Activated CD4-positive, alpha-beta T cell treated with anti-CD3 and anti-CD28 coated beads for 36 hours (primary cell): ENCODE data around the gene NPLOC4. TPM values are rescaled to one million over a fixed set of nuclear protein-coding genes. Genes with fewer than 3 reads are reported as not detected.
A peak's percentile ranks its signal among the peaks of the same experiment; 100 is the strongest.
"Not testable (repeated sequence)": the region's sequence is repeated elsewhere in the genome, so short reads cannot be mapped to it uniquely, and the experiment has no call there.

Experiments
- ATAC-seq: fragments of 200-7000 bp; cut with Tn5 transposase; one replicate; pipeline ENCODE4 v1.10.0; 2021; ENCODE audit warnings: mild to moderate bottlenecking, moderate library complexity
- CTCF ChIA-PET: fragments of 350-600 bp; sonication (Branson Sonifier 250); formaldehyde crosslinking; loops from one replicate; lab custom pipeline; 2021; ENCODE audit warnings: antibody characterized with exemption; lab: Charles Lee
- POLR2A ChIA-PET: fragments of 350-600 bp; sonication (Branson Sonifier 250); formaldehyde crosslinking; loops from one replicate; lab custom pipeline; 2021; ENCODE audit warnings: antibody characterized with exemption, inconsistent platforms; lab: Charles Lee
- DNase-seq: peaks from one replicate; pipeline ENCODE4 v3.0.0-alpha.2; 2020
- H3K27ac Mint-ChIP-seq: one replicate; pipeline ENCODE4 v1.8.0; 2021; ENCODE audit warnings: mixed read lengths
- H3K27me3 Mint-ChIP-seq: one replicate; pipeline ENCODE4 v1.8.0; 2021; ENCODE audit warnings: mixed read lengths
- H3K36me3 Mint-ChIP-seq: one replicate; pipeline ENCODE4 v1.8.0; 2021; ENCODE audit warnings: low read depth, mixed read lengths
- H3K4me1 Mint-ChIP-seq: one replicate; pipeline ENCODE4 v1.8.0; 2021; ENCODE audit warnings: mixed read lengths
- H3K4me3 Mint-ChIP-seq: one replicate; pipeline ENCODE4 v1.8.0; 2021; ENCODE audit warnings: mild to moderate bottlenecking, moderate library complexity, mixed read lengths
- H3K9me3 Mint-ChIP-seq: one replicate; pipeline ENCODE4 v1.8.0; 2021; ENCODE audit warnings: low read depth, mixed read lengths
- intact Hi-C, 2 experiments: fragments of 100-400 bp; cut with DNase I in 1 of 2; cut with micrococcal nuclease in 1 of 2; formaldehyde crosslinking; loops; one replicate each; pipeline versions ENCODE4 v1.14.2 to v1.15.1; 2022 to 2024; cut with DNase I, micrococcal nuclease
- total RNA-seq, 2 experiments: library from RNA; stranded (reverse); gene quantifications; one replicate each; pipeline ENCODE4 v1.2.3, GENCODE V29; 2021

NPLOC4 gene
- total RNA-seq, 2 experiments from 2014 or later = 71.8 to 93.1 TPM

GRCh38 chr17:81676906-81677305, 40.0 kb upstream of the NPLOC4 start:
- Mint-ChIP-seq H3K4me1 (no peaks in the 10 kb centered on the region), H3K27me3 (no peaks in the 10 kb centered on the region), H3K4me3 (no peak overlapping the region), H3K36me3 (peaks cover 28% of the 10 kb centered on the region), H3K27ac (no peak overlapping the region), H3K9me3 (no peaks in the 10 kb centered on the region)
- intact Hi-C loops = loop anchor here in 1 of 2 experiments (5.0 kb wide), 1 partner anchor 35 kb away; the partner anchor contains the start of gene SLC25A10
- CTCF ChIA-PET = interaction anchor here (1.8 kb wide), 1 partner anchor 36 kb away, joined by 4 read pairs; no protein-coding TSS in a partner anchor
- DNase-seq = no peak
- POLR2A ChIA-PET = no interaction called here
- ATAC-seq = no peak

DNA sequence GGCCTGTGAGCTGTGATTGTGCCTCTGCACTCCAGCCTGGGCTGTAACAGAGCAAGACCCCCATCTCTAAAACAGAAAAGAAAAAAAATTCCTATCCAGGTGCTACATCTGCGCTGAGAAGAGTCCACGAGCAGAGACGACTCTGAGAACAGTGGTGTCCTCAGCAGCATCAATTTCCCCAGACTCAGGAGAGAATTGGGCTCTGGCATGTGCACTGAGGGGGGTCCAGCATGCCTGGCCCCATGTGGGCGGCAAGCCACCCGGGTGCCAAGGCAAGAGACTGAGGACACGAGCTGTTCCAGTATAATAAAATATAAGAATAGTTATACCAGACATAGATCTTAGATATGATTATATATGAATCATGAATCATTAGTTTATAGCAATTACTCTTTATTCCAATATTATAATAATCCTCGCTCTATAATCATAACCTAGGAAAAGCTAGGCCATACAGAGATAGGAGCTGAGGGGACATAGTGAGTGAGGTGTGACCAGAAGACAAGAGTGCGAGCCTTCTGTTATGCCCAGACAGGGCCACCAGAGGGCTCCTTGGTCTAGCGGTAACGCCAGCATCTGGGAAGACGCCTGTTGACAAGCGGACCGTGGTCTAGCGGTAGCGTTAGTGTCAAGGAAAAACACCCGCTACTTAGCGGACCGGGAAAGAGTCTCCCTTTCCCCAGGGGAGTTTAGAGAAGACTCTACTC, 38.8 kb upstream of the NPLOC4 start:
- H3K9me3 Mint-ChIP-seq, ATAC-seq, H3K27ac Mint-ChIP-seq, H3K4me3 Mint-ChIP-seq, H3K4me1 Mint-ChIP-seq, H3K27me3 Mint-ChIP-seq: not testable (repeated sequence)
- intact Hi-C loops = loop anchor here in 1 of 2 experiments (5.0 kb wide), 1 partner anchor 37 kb away; the partner anchor contains the start of gene SLC25A10
- DNase-seq = peak; percentile 49
- CTCF ChIA-PET = interaction anchor here (0.6 to 1.8 kb wide), 5 partner anchors 9 to 305 kb away, joined by 3 to 6 read pairs (median 3); partner anchors contain the start of gene CCDC137
- POLR2A ChIA-PET = interaction anchor here (0.7 to 1.1 kb wide), 2 partner anchors 8 to 37 kb away, joined by 3 read pairs; partner anchors contain the start of genes ARL16 and HGS
- H3K36me3 Mint-ChIP-seq = peaks cover 30% of the 10 kb centered on the region

GRCh38 chr17:81673561-81674258, 36.8 kb upstream of the NPLOC4 start:
- POLR2A ChIA-PET = no interaction called here
- CTCF ChIA-PET = interaction anchor here (0.5 to 0.7 kb wide), 2 partner anchors 35 to 100 kb away, joined by 3 to 4 read pairs; no protein-coding TSS in a partner anchor

DNA sequence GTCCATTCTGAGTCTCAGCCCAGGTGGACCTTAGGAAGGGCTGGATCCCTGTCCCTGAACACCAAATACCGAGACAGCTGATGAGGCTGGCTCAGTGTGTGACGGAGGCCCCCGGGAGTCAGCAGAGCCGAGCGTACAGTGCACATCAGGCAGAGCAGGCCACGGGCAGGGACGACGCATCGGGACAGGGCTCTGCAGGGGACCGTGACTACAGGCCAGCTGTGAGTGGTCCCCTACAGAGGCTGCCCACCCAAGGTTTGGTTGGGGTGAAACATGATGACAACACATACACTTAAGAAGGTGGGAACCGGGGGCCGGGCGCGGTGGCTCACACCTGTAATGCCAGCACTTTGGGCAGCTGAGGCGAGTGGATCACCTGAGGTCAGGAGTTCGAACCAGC, 36.0 kb upstream of the NPLOC4 start:
- ATAC-seq (no peak), DNase-seq (no peak)
- Mint-ChIP-seq H3K27ac (no peak overlapping the region), H3K4me3 (no peak overlapping the region), H3K36me3 (peaks cover 48% of the 10 kb centered on the region), H3K27me3 (no peaks in the 10 kb centered on the region), H3K4me1 (peaks cover 12% of the 10 kb centered on the region), H3K9me3 (no peaks in the 10 kb centered on the region)
- ChIA-PET POLR2A (no interaction called here), CTCF (no interaction called here)
- intact Hi-C loops = no loop called here

More at GRCh38 chr17:81673561-81674258, 36.8 kb upstream of the NPLOC4 start:
- no peak overlapping the region for H3K27ac Mint-ChIP-seq
- H3K27me3 Mint-ChIP-seq = no peaks in the 10 kb centered on the region
- ATAC-seq (no peak), DNase-seq (no peak)
- peaks cover 42% of the 10 kb centered on the region for H3K36me3 Mint-ChIP-seq
- intact Hi-C loops = no loop called here
- no peaks in the 10 kb centered on the region for H3K9me3 Mint-ChIP-seq
- H3K4me1 Mint-ChIP-seq = peaks cover 6% of the 10 kb centered on the region
- H3K4me3 Mint-ChIP-seq = no peak overlapping the region

- Mint-ChIP-seq H3K4me3 (no peak overlapping the region), H3K4me1 (peaks cover 17% of the 10 kb centered on the region), H3K36me3 (peaks cover 52% of the 10 kb centered on the region), H3K9me3 (no peaks in the 10 kb centered on the region), H3K27ac (no peak overlapping the region), H3K27me3 (no peaks in the 10 kb centered on the region)
- ChIA-PET POLR2A (no interaction called here), CTCF (no interaction called here)
- DNase-seq (no peak), ATAC-seq (no peak)
- intact Hi-C loops = no loop called here
Observed at GRCh38 chr17:81672504-81672903, 35.6 kb upstream of the NPLOC4 start.

DNA sequence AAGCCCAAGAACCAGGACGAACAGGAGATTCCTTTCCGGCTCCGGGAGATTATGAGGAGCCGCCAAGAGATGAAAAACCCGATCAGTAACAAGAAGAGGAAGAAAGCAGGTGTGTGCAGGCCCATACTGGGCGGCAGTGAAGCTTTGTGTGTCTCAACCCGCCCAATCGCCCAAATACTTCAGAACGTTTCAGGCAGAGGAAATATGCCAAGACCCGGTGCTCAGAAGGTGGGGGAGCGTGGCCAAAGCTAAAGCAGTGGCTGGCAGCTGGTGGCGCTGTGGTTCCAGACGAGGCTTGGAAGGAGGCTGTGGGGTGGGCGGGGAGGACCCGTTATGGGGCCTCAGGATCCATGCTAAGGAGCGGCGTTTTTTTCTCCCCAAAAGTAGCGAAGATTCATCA, 30.8 kb upstream of the NPLOC4 start:
- ChIA-PET CTCF (interaction anchor here (0.6 to 1.5 kb wide), 2 partner anchors 11 to 166 kb away, joined by 3 to 5 read pairs; no protein-coding TSS in a partner anchor), POLR2A (no interaction called here)
- no peak for ATAC-seq
- no peaks in the 10 kb centered on the region for H3K9me3 Mint-ChIP-seq
- peaks cover 49% of the 10 kb centered on the region for H3K4me1 Mint-ChIP-seq
- H3K4me3 Mint-ChIP-seq = peak overlapping the region; percentile 91
- peak overlapping the region; percentile 88 for H3K27ac Mint-ChIP-seq
- peaks cover 58% of the 10 kb centered on the region for H3K36me3 Mint-ChIP-seq
- peak; percentile 61 for DNase-seq
- no peaks in the 10 kb centered on the region for H3K27me3 Mint-ChIP-seq
- intact Hi-C loops = loop anchor here (2.0 to 5.0 kb wide), 4 partner anchors 15 to 445 kb away; partner anchors contain the start of genes ARL16 (in 1 of the 2), CEP131 (in 1 of the 2), MRPL12 (in 1 of the 2) and P4HB (in 1 of the 2)

DNA sequence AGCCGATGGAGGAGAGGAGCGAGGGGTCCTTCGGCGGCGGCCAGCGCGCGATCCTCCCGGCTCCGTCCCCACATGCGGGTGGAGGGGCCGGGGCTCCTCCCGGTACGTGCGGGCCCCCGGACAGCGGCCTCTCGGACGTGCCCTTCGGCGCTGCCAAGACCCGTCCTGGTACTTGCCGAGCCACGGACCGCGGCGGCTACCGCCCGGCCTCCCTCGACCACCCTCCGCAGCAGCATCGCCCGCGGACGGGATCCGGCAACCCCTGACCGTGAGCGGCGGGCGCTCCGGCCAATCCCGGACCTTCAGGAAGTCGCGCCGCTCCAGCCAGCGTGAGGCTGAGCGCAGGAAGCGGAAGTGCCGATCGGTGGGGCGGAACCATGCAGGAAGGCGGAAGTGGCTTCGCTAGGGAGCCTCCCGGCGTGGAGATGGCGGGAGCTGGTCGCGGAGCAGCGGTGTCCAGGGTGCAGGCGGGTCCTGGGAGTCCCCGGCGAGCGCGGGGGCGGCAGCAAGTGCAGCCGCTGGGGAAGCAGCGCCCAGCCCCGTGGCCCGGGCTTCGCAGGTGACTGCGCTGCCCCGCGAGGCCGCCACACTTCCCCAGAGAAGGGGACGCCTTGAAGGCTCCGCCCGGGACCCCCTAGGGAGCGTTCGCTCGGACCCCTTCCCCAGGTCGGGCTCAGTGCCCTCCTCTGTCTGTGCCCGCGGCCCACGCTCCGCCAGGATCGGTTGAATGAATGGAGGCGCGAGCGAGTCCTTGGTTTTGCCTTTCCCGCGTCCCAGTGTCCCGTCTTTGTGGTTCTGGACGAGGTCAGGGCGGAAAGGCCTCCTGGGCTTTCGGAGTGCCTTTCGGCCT, 29.7 kb upstream of the NPLOC4 start, which contains the start of the genes CCDC137 and OXLD1:
TSS of gene CCDC137 (plus strand) at position 396 of the 850 bp plus-strand sequence. CDS start at position 426, 30 bp downstream.
TSS of gene OXLD1 (minus strand) at position 264 of the 850 bp plus-strand sequence. CDS start at position 236, 28 bp downstream.
- ChIA-PET CTCF (interaction anchor here (0.5 to 0.6 kb wide), 3 partner anchors 9 to 186 kb away, joined by 3 read pairs; no protein-coding TSS in a partner anchor), POLR2A (interaction anchor here (0.6 to 1.5 kb wide), 3 partner anchors 17 to 37 kb away, joined by 4 to 7 read pairs (median 6); partner anchors contain the start of genes ARL16, HGS and MRPL12)
- peak within 1 kb of the TSS; percentile 91 for H3K4me3 Mint-ChIP-seq
- ATAC-seq (peak; percentile 91), DNase-seq (peak; percentile 97)
- H3K36me3 Mint-ChIP-seq = peaks cover 46% of the 10 kb centered on the region
- H3K4me1 Mint-ChIP-seq = peaks cover 53% of the 10 kb centered on the region
- peak within 1 kb of the TSS; percentile 97 for H3K27ac Mint-ChIP-seq
- intact Hi-C loops = loop anchor here (1.0 to 5.0 kb wide), 12 partner anchors 17 to 444 kb away; partner anchors contain the start of genes MRPL12 (in 2 of the 2), P4HB (in 2 of the 2), ALYREF (in 1 of the 2) and ANAPC11 (in 1 of the 2)
- no peaks in the 10 kb centered on the region for H3K27me3 Mint-ChIP-seq
- no peaks in the 10 kb centered on the region for H3K9me3 Mint-ChIP-seq

GRCh38 chr17:81666092-81666341, 29.1 kb upstream of the NPLOC4 start:
- peaks cover 41% of the 10 kb centered on the region for H3K36me3 Mint-ChIP-seq
- H3K4me3 Mint-ChIP-seq = peak overlapping the region; percentile 91
- DNase-seq = peak; percentile 48
- no peaks in the 10 kb centered on the region for H3K27me3 Mint-ChIP-seq
- intact Hi-C loops = loop anchor here (1.0 to 5.0 kb wide), 12 partner anchors 17 to 443 kb away; partner anchors contain the start of genes MRPL12 (in 2 of the 2), P4HB (in 2 of the 2), ALYREF (in 1 of the 2) and ANAPC11 (in 1 of the 2)
- peaks cover 53% of the 10 kb centered on the region for H3K4me1 Mint-ChIP-seq
- ChIA-PET POLR2A (interaction anchor here (0.7 to 1.5 kb wide), 4 partner anchors 18 to 148 kb away, joined by 3 to 7 read pairs (median 4); partner anchors contain the start of genes ARL16 and HGS), CTCF (interaction anchor here (0.5 to 0.6 kb wide), 2 partner anchors 10 to 187 kb away, joined by 3 read pairs; no protein-coding TSS in a partner anchor)
- peak overlapping the region; percentile 97 for H3K27ac Mint-ChIP-seq
- peak; percentile 15 for ATAC-seq
- H3K9me3 Mint-ChIP-seq = no peaks in the 10 kb centered on the region

- CTCF ChIA-PET = interaction anchor here (0.5 to 0.9 kb wide), 5 partner anchors 10 to 636 kb away, joined by 3 read pairs; no protein-coding TSS in a partner anchor
Observed at GRCh38 chr17:81665205-81666091, 28.5 kb upstream of the NPLOC4 start.

More at GRCh38 chr17:81665205-81666091, 28.5 kb upstream of the NPLOC4 start:
- H3K36me3 Mint-ChIP-seq = peaks cover 41% of the 10 kb centered on the region
- ATAC-seq (peak; percentile 53), DNase-seq (peak; percentile 81)
- H3K9me3 Mint-ChIP-seq = no peaks in the 10 kb centered on the region
- H3K27me3 Mint-ChIP-seq = no peaks in the 10 kb centered on the region
- POLR2A ChIA-PET = interaction anchor here (0.7 to 1.5 kb wide), 4 partner anchors 18 to 148 kb away, joined by 3 to 6 read pairs (median 3); partner anchors contain the start of genes ARL16 and HGS
- H3K27ac Mint-ChIP-seq = peak overlapping the region; percentile 97
- H3K4me3 Mint-ChIP-seq = peak overlapping the region; percentile 91
- peaks cover 53% of the 10 kb centered on the region for H3K4me1 Mint-ChIP-seq
- intact Hi-C loops = loop anchor here (1.0 to 5.0 kb wide), 13 partner anchors 18 to 443 kb away; partner anchors contain the start of genes MRPL12 (in 2 of the 2), NPLOC4 (in 2 of the 2), P4HB (in 2 of the 2) and TSPAN10 (in 2 of the 2)
